Heart right ventricle (tissue), 16 donors: ENCODE measurements around the gene CCNE1. TPM values are rescaled to one million over a fixed set of nuclear protein-coding genes. Genes with fewer than 3 reads are reported as not detected.
"Not testable (repeated sequence)": the region's sequence is repeated elsewhere in the genome, so short reads cannot be mapped to it uniquely, and the experiment has no call there.

Experiments used
- ATAC-seq, 8 donors: fragments of 200-7000 bp; cut with Tn5 transposase; one replicate each; pipeline ENCODE4 v1.9.1; 2020; ENCODE audit warnings: mild to moderate bottlenecking in 8 of 8, moderate library complexity in 8 of 8, moderate number of reproducible peaks in 1 of 8
- DNase-seq, 2 donors: peaks; one replicate each; pipeline ENCODE4 v3.0.0-alpha.2; 2020
- H3K27ac ChIP-seq, 10 donors: fragments of 200-600 bp; sonication (generic) in 2 of 10; one replicate each; pipeline versions ENCODE4 v1.5.0 to v1.8.0; 2020 to 2022; ENCODE audit warnings: mild to moderate bottlenecking in 3 of 10
- H3K27me3 ChIP-seq, 7 donors: fragments of 200-600 bp; one replicate each; pipeline ENCODE4 v1.8.0; 2021 to 2022; ENCODE audit warnings: mild to moderate bottlenecking in 2 of 7
- H3K36me3 ChIP-seq, 9 donors: fragments of 200-600 bp; sonication (generic) in 1 of 9; one replicate each; pipeline versions ENCODE4 v1.5.0 to v1.8.0; 2020 to 2022; ENCODE audit warnings: mild to moderate bottlenecking in 2 of 9
- H3K4me1 ChIP-seq, 9 donors: fragments of 200-600 bp; sonication (generic) in 1 of 9; one replicate each; pipeline versions ENCODE4 v1.5.0 to v1.8.0; 2020 to 2022; ENCODE audit warnings: mild to moderate bottlenecking in 4 of 9
- H3K4me3 ChIP-seq, 10 donors: fragments of 200-600 bp; sonication (generic) in 2 of 10; one replicate each; pipeline versions ENCODE4 v1.5.0 to v1.8.0; 2020 to 2022; ENCODE audit warnings: mild to moderate bottlenecking in 7 of 10, moderate library complexity in 2 of 10
- H3K9me3 ChIP-seq, 11 donors: fragments of 200-600 bp in 10 of 11; sonication (generic) in 2 of 11; one replicate each; pipeline versions ENCODE4 v1.5.0 to v1.8.0; 2013 to 2022; ENCODE audit warnings: mild to moderate bottlenecking in 2 of 11, control low read depth in 1 of 11, moderate library complexity in 1 of 11
- CTCF ChIP-seq, 9 donors: fragments of 200-600 bp; sonication (generic) in 2 of 9; IDR thresholded peaks; one replicate each; pipeline versions ENCODE4 v1.5.0 to v1.8.0; 2021 to 2022; ENCODE audit warnings: antibody characterized with exemption in 9 of 9, mild to moderate bottlenecking in 5 of 9, moderate library complexity in 1 of 9
- WGBS, 2 donors: extraction: QIAGEN DNeasy Blood & Tissue Kit; methylation state at CpG; one replicate each; pipeline ENCODE4 v1.1.7; 2013; ENCODE audit warnings: inconsistent platforms in 1 of 2; 5-methylcytosine and 5-hydroxymethylcytosine counted together
- intact Hi-C, 10 donors: fragments of 100-400 bp; cut with DNase I; formaldehyde crosslinking; loops; one replicate each; pipeline versions ENCODE4 v1.11.1 to v1.14.2; 2022
- polyA plus RNA-seq, 2 donors: library from polyadenylated mRNA; stranded (reverse); fragments of 200-250 nt; gene quantifications; one replicate each; pipeline ENCODE4 v1.2.3, GENCODE V29; 2013
- total RNA-seq, 10 donors: library from RNA; stranded (reverse); fragmentation: NEBNext Ultra II Directional in 3 of 10; extraction: Animal tissue kit (Norgen Biotek cat#: 25700) in 3 of 10; gene quantifications; one replicate each; pipeline versions ENCODE4 v1.2.1 to v1.2.4, GENCODE V29; 2021 to 2023
- donor health status: Arrhythmogenic right ventricular cardiomyopathy.
- donor health status: ischemic (EF 13 %, LVEDD 7.1; RV severe dilation, severe dysfunction).
- donor health status: healthy with polysubstance abuse.
- donor health status: DM: no; HTN: yes; CAD: no.
- donor health status: DM: no; HTN: no; CAD: no.
- donor health status: ischemic (EF 25% LVEDD 6.9; RV normal size, moderate dysfunction).
- donor health status: ischemic (EF 25% LVEDD 5.7; RV mildly dilated, moderate dysfunction).
- donor health status: healthy.
- donor health status: DM: yes; HTN: yes; CAD: no.
- donor health status: Ischemic cardiomyopathy.
- donor health status: ischemic (EF 35%, LVEDD 5.7; RV mildly dilated, moderate dysfunction).
- donor health status: nonischemic (EF 11% LVEDD 7.7; RV severe dilation, severe dysfunction).
- donor health status: DM: yes; HTN: yes; CAD: no.
- donor health status: PGD.
- donor health status: ischemic (EF 29% LVEDD 5.4; RV normal size, mild dysfunction).
- donor health status: nonischemic (EF 23%, LVEDD 6.1; RV moderate dilation, normal function).

CCNE1 gene
- total and polyA plus RNA-seq, 12 donors, result 1.4 to 4.0 (median 2.4) TPM

DNA sequence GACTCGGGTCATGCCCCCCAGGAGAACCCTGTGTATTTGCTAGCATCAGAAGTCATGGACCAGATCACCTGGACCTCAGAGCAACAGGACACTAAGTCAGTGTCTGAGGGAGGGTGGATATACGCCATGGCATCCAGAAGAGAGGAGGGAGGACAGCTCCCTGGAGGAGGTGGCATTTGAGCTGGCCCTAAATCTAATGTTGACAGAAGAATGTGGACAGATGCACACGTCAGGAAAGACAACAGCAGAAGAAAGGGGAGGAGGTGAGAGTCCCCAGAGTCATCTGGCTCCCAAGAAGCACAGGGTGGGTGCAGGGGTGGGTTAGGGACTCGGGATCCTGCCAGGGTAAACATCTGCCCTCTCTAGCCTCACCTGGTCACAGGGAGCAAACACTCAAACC, 24.5 kb upstream of the CCNE1 start:
- ATAC-seq (no peak), DNase-seq (no peak)
- TF ChIP-seq CTCF (IDR thresholded peaks at IDR 0.05), result no peak
- H3K9me3 ChIP-seq, result no peaks in the 10 kb centered on the region
- no peak overlapping the region for H3K4me3 ChIP-seq
- H3K4me1 ChIP-seq, result no peaks in the 10 kb centered on the region
- no peaks in the 10 kb centered on the region for H3K36me3 ChIP-seq
- 77% methylated on average over 4 of the region's 4 CpGs for WGBS, 2 donors
- intact Hi-C loops, result no loop called here
- H3K27ac ChIP-seq, result no peak overlapping the region
- H3K27me3 ChIP-seq, result peaks cover 0 to 5% (median 0%) of the 10 kb centered on the region in 7 donors

DNA sequence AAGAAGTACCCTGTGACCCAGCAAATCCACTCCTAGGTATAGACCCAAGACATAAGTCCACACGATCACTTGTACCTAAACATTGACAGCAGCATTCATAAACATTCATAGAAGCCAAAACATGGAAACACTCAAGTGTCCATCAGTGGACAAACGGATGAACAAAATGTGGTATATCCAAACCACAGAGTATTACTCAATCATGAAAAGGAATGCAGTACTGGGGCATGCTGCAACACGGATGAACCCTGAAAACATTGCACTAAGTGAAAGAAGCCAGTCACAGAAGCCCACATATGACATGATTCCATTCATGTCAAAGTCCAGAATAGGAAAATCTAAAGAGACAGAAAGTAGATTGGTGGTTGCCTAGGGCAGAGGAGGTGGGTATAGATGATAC, 22.8 kb upstream of the CCNE1 start:
- Histone ChIP-seq H3K27ac (no peak overlapping the region), H3K27me3 (peaks cover 0 to 5% (median 0%) of the 10 kb centered on the region in 7 donors), H3K4me3 (no peak overlapping the region), H3K9me3 (no peaks in the 10 kb centered on the region), H3K4me1 (no peaks in the 10 kb centered on the region), H3K36me3 (no peaks in the 10 kb centered on the region)
- TF ChIP-seq CTCF (IDR thresholded peaks at IDR 0.05), result no peak
- 85 to 91% methylated on average over 3 of the region's 3 CpGs for WGBS, 2 donors
- intact Hi-C loops, result no loop called here
- no peak for DNase-seq
- no peak for ATAC-seq

GRCh38 chr19:29793116-29793727, 18.6 kb upstream of the CCNE1 start:
- DNase-seq (no peak), ATAC-seq (no peak)
- intact Hi-C loops, result no loop called here
- Histone ChIP-seq H3K36me3 (no peaks in the 10 kb centered on the region), H3K4me3 (no peak overlapping the region), H3K27me3 (peaks cover 0 to 13% (median 0%) of the 10 kb centered on the region in 7 donors), H3K27ac (no peak overlapping the region), H3K4me1 (no peaks in the 10 kb centered on the region), H3K9me3 (no peaks in the 10 kb centered on the region)
- TF ChIP-seq CTCF (IDR thresholded peaks at IDR 0.05), result no peak
- 85 to 86% methylated on average over 11 of the region's 11 CpGs for WGBS, 2 donors

- H3K27ac ChIP-seq, H3K4me1 ChIP-seq, H3K36me3 ChIP-seq, H3K4me3 ChIP-seq, DNase-seq, H3K9me3 ChIP-seq, intact Hi-C loops, ATAC-seq: not testable (repeated sequence)
- 85 to 86% methylated on average over 7 of the region's 7 CpGs for WGBS, 2 donors
- peaks cover 0 to 13% (median 0%) of the 10 kb centered on the region in 7 donors for H3K27me3 ChIP-seq
Observed at GRCh38 chr19:29794490-29794889, 17.3 kb upstream of the CCNE1 start.

- H3K9me3 ChIP-seq, result no peaks in the 10 kb centered on the region
- DNase-seq, result no peak
- TF ChIP-seq CTCF (IDR thresholded peaks at IDR 0.05), result no peak
- peaks cover 0 to 13% (median 0%) of the 10 kb centered on the region in 7 donors for H3K27me3 ChIP-seq
- 86 to 87% methylated on average over 16 of the region's 16 CpGs for WGBS, 2 donors
- intact Hi-C loops, result no loop called here
- H3K4me1 ChIP-seq, result no peaks in the 10 kb centered on the region
- no peak overlapping the region for H3K27ac ChIP-seq
- no peak overlapping the region for H3K4me3 ChIP-seq
- H3K36me3 ChIP-seq, result no peaks in the 10 kb centered on the region
- no peak for ATAC-seq
Observed at GRCh38 chr19:29795461-29796172, 16.2 kb upstream of the CCNE1 start.
